ENCODE data around the gene GNL1.

GNL1 gene

DNA sequence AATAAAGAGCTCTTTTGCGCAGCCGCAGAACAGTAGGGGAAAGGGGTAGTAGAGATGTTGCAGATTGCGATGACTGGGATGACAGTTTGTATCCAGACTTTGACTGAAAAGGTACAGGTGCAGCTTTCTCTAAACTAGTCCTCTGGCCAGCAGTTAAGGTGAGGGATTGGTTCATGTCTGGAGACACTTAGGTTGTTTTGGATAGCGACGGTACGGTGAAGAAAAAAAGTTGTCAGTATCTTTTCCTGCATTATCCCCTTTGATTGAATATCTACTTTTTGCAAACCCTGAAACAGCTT is 1.3 kb upstream of the GNL1 start:
- intact Hi-C loops (cut with DNase I; ENCODE audit: low total_unique reads): loop anchor here (5.0 kb wide), 1 partner anchor 60 kb away; the partner anchor contains the start of genes MRPS18B and PPP1R10
- Histone ChIP-seq H3K9me3 (no peaks in the 10 kb centered on the region), H3K36me3 (peaks cover 6 to 32% (median 23%) of the 10 kb centered on the region in 3 donors), H3K4me3 (peak overlapping the region; percentile 85), H3K4me1 (peaks cover 0 to 28% (median 18%) of the 10 kb centered on the region in 4 donors), H3K27ac (peak overlapping the region; percentile 98 to 100), H3K27me3 (no peaks in the 10 kb centered on the region)
- DNase-seq: no peak
- TF ChIP-seq, protein P1, sequence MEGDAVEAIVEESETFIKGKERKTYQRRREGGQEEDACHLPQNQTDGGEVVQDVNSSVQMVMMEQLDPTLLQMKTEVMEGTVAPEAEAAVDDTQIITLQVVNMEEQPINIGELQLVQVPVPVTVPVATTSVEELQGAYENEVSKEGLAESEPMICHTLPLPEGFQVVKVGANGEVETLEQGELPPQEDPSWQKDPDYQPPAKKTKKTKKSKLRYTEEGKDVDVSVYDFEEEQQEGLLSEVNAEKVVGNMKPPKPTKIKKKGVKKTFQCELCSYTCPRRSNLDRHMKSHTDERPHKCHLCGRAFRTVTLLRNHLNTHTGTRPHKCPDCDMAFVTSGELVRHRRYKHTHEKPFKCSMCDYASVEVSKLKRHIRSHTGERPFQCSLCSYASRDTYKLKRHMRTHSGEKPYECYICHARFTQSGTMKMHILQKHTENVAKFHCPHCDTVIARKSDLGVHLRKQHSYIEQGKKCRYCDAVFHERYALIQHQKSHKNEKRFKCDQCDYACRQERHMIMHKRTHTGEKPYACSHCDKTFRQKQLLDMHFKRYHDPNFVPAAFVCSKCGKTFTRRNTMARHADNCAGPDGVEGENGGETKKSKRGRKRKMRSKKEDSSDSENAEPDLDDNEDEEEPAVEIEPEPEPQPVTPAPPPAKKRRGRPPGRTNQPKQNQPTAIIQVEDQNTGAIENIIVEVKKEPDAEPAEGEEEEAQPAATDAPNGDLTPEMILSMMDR (IDR thresholded peaks at IDR 0.05): no peak

DNA sequence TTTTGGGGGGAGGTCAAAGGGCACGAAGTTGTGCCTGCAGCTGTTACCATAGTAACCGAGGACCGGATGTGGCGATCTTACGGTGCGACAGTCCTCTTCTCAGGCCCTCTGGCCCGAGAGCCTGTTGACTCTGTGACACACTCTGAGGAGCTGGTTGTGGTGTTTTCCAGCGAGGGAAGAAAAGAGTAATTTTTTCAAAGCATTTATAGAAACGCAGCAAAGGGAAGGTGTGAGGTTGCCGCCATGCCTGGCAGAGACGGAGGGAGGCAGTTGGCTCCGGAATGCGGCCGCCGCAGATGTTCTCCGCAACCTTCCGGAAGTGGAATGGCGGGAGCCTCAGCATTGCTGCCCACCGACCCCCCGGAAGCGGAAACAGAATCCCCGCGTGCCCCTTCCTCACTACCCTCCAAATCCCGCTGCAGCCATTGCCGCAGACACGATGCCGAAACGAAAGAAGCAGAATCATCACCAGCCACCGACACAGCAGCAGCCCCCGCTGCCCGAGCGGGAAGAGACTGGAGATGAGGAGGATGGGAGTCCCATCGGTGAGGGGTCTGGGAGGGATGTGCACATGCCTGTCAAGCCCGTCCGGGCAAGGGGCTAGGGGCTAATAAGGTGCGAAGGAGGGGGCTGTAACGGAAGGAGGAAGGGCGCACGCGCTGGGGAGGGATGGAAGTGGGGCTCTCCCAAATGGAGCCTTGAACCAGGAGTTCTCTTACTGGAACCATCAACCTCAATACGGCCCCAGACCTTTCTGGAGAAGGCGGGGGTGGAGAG is 805 bp upstream of the GNL1 start, which contains the start of gene PRR3:
Gene PRR3, plus strand, starts transcription at position 390 of the 777 bp plus-strand sequence. Its CDS starts 50 bp downstream, at position 440.
- Histone ChIP-seq H3K9me3 (no peaks in the 10 kb centered on the region), H3K27ac (peak within 1 kb of the TSS; percentile 98 to 100), H3K4me1 (peaks cover 0 to 28% (median 18%) of the 10 kb centered on the region in 4 donors), H3K4me3 (peak within 1 kb of the TSS; percentile 85), H3K36me3 (peaks cover 12 to 32% (median 23%) of the 10 kb centered on the region in 3 donors), H3K27me3 (no peaks in the 10 kb centered on the region)
- peak; percentile 94 to 95 for DNase-seq
- TF ChIP-seq, protein P1 (IDR thresholded peaks at IDR 0.05): no peak
- intact Hi-C loops (cut with DNase I; ENCODE audit: low total_unique reads): loop anchor here (5.0 kb wide), 1 partner anchor 60 kb away; the partner anchor contains the start of genes MRPS18B and PPP1R10

GRCh38 chr6:30555816-30556065 is 548 bp downstream of the GNL1 start:
- TF ChIP-seq, protein P1 (IDR thresholded peaks at IDR 0.05): no peak
- H3K36me3 ChIP-seq: peaks cover 22 to 35% (median 33%) of the 10 kb centered on the region in 3 donors
- H3K9me3 ChIP-seq: no peaks in the 10 kb centered on the region
- DNase-seq: peak in 1 of 2 donors; percentile 86
- no peaks in the 10 kb centered on the region for H3K27me3 ChIP-seq
- intact Hi-C loops (cut with DNase I; ENCODE audit: low total_unique reads): loop anchor here (5.0 kb wide), 1 partner anchor 62 kb away; the partner anchor contains the start of genes MRPS18B and PPP1R10
- H3K4me3 ChIP-seq: peak overlapping the region; percentile 85
- peaks cover 0 to 28% (median 18%) of the 10 kb centered on the region in 4 donors for H3K4me1 ChIP-seq
- peak overlapping the region; percentile 98 to 100 for H3K27ac ChIP-seq

DNA sequence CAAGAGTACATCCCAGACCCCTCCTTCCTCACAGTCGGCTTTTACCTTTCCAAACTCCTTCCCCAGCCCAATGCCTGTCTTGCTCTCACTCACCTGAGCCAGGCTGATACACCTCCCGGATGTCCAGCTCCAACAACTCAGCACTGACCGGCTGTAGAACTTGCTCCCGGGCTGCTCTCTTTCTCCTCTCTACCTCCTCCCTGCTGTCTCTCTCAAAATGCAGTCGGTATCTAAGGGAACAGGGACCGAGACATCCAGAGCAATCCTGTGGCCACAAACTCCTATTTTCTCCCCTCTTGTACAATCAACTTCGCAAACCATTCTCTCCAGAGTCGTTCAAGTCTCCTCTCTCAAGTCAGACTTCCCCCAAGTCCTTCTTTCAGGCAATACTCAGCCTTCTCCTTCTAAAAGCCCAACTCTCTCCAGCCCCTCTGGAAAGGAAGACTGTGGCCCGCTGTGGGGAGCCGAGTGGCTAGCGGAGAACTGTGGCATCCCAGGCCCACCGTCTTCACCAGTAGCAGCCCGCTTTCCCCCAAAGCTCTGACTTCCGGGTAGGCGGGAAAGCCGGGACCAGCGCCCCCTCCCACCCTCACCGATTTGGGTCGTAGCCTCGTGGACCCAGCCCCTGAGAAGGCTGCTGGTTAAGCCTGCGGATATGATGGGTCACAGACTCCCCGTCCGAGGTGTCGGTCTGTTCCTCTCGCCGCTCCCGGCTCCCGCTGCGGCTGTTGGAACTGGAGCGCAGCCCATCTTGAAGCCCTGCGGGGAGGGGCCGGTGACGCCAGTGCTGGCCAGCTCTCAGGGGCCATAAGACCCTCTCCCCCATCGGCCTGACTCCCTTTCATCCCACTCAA is 1.1 kb downstream of the GNL1 start:
- Histone ChIP-seq H3K4me1 (peaks cover 0 to 28% (median 18%) of the 10 kb centered on the region in 4 donors), H3K4me3 (peak overlapping the region; percentile 85), H3K36me3 (peaks cover 24 to 40% (median 38%) of the 10 kb centered on the region in 3 donors), H3K9me3 (no peaks in the 10 kb centered on the region), H3K27me3 (no peaks in the 10 kb centered on the region), H3K27ac (peak overlapping the region; percentile 98 to 100)
- intact Hi-C loops (cut with DNase I; ENCODE audit: low total_unique reads): loop anchor here (5.0 kb wide), 1 partner anchor 62 kb away; the partner anchor contains the start of genes MRPS18B and PPP1R10
- peak; percentile 46 to 78 for DNase-seq
- TF ChIP-seq, protein P1 (IDR thresholded peaks at IDR 0.05): no peak

DNA sequence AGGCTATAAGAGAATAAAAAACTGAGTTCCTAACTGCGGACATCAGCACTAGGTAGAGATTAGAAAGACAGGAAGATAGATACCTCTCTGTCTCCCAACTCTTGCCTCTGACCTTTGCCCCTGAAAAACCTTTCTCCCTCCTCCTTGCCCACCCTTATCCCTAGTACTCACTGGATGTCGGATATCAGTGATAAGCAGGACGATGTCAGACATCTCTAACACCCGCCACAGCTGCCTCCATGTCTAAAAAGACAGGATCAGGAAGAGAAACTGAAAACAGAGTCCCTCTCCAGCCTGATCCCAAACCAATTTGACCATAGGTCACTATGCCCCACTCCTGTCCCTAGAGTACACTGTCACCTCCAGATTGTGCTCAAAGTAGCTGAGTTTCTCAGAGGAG is 1.9 kb downstream of the GNL1 start:
- intact Hi-C loops (cut with DNase I; ENCODE audit: low total_unique reads): no loop called here
- peaks cover 26 to 48% (median 42%) of the 10 kb centered on the region in 3 donors for H3K36me3 ChIP-seq

More for the DNA sequence above, 1.9 kb downstream of the GNL1 start:
- Histone ChIP-seq H3K27ac (peak overlapping the region in 1 of 2 donors; percentile 98), H3K9me3 (no peaks in the 10 kb centered on the region), H3K27me3 (no peaks in the 10 kb centered on the region), H3K4me1 (peaks cover 0 to 28% (median 18%) of the 10 kb centered on the region in 4 donors), H3K4me3 (no peak overlapping the region)
- TF ChIP-seq, protein P1 (IDR thresholded peaks at IDR 0.05): no peak
- DNase-seq: no peak
